Heart left ventricle (tissue), 16 donors: Measurements from ENCODE around the gene MEF2B. TPM values are rescaled to one million over a fixed set of nuclear protein-coding genes. Genes with fewer than 3 reads are reported as not detected.

ENCODE experiments used
- ATAC-seq, 4 donors: fragments of 200-7000 bp; cut with Tn5 transposase; one replicate each; pipeline ENCODE4 v1.9.1; 2020 to 2022; ENCODE audit warnings: moderate library complexity in 4 of 4, mild to moderate bottlenecking in 3 of 4, moderate number of reproducible peaks in 1 of 4
- DNase-seq, 5 donors: peaks; one replicate each; pipeline ENCODE4 v3.0.0-alpha.2; 2020
- H3K27ac ChIP-seq, 12 donors: fragments of 200-600 bp; sonication (generic) in 4 of 12; one replicate each; pipeline versions ENCODE4 v1.5.0 to v1.8.0; 2016 to 2022; ENCODE audit warnings: mild to moderate bottlenecking in 2 of 12
- H3K27me3 ChIP-seq, 9 donors: fragments of 200-600 bp; sonication (generic) in 2 of 9; one replicate each; pipeline versions ENCODE4 v1.5.1 to v1.8.0; 2016 to 2022; ENCODE audit warnings: mild to moderate bottlenecking in 3 of 9
- H3K36me3 ChIP-seq, 9 donors: fragments of 200-600 bp; sonication (generic) in 2 of 9; one replicate each; pipeline versions ENCODE4 v1.5.0 to v1.8.0; 2018 to 2022; ENCODE audit warnings: mild to moderate bottlenecking in 2 of 9
- H3K4me1 ChIP-seq, 12 donors: fragments of 200-600 bp; sonication (generic) in 4 of 12; one replicate each; pipeline versions ENCODE4 v1.5.0 to v1.8.0; 2016 to 2022; ENCODE audit warnings: mild to moderate bottlenecking in 3 of 12
- H3K4me3 ChIP-seq, 12 donors: fragments of 200-600 bp; sonication (generic) in 4 of 12; one replicate each; pipeline versions ENCODE4 v1.5.0 to v1.8.0; 2017 to 2022; ENCODE audit warnings: mild to moderate bottlenecking in 9 of 12, moderate library complexity in 4 of 12
- H3K9me3 ChIP-seq, 12 donors: fragments of 200-600 bp; sonication (generic) in 4 of 12; one replicate each; pipeline versions ENCODE4 v1.5.0 to v1.8.0; 2016 to 2022; ENCODE audit warnings: mild to moderate bottlenecking in 1 of 12
- POLR2A ChIP-seq, 2 donors: fragments of 450-650 bp; IDR thresholded peaks; one replicate each; pipeline ENCODE4 v1.6.1; 2017; ENCODE audit warnings: antibody characterized with exemption in 2 of 2, mild to moderate bottlenecking in 2 of 2, moderate library complexity in 2 of 2
- WGBS, 4 donors: extraction: QIAGEN DNeasy Blood & Tissue Kit in 2 of 4; methylation state at CpG; one replicate each; pipeline versions ENCODE4 v1.1.5 to v1.1.7; 2013 to 2018; 5-methylcytosine and 5-hydroxymethylcytosine counted together
- intact Hi-C, 10 donors: fragments of 100-400 bp; cut with DNase I; formaldehyde crosslinking; loops; one replicate each; pipeline versions ENCODE4 v1.11.1 to v1.14.2; 2022
- polyA plus RNA-seq, 2 donors: library from polyadenylated mRNA; stranded (reverse); fragments of 200-250 nt; gene quantifications; one replicate each; pipeline ENCODE4 v1.2.3, GENCODE V29; 2013
- total RNA-seq, 9 donors: library from RNA; depleted of rRNA in 2 of 9; stranded (reverse); fragments of >200 nt in 2 of 9; fragmentation: NEBNext Ultra II Directional in 3 of 9; extraction: Animal tissue kit (Norgen Biotek cat#: 25700) in 3 of 9; gene quantifications; one replicate each; pipeline versions ENCODE4 v1.1.0 to v1.2.4, GENCODE V29; 2016 to 2023
- TF ChIP-seq, protein P1 (sequence below), 12 donors: fragments of 200-600 bp; sonication (generic) in 4 of 12; IDR thresholded peaks; one replicate each; pipeline versions ENCODE4 v1.5.0 to v1.8.0; 2018 to 2022; ENCODE audit warnings: antibody characterized with exemption in 12 of 12, mild to moderate bottlenecking in 5 of 12
- donor health status: ischemic (EF 13 %, LVEDD 7.1; RV severe dilation, severe dysfunction).
- donor health status: healthy with polysubstance abuse.
- donor health status: DM: no; HTN: yes; CAD: no.
- donor health status: DM: no; HTN: no; CAD: no.
- donor health status: ischemic (EF 25% LVEDD 6.9; RV normal size, moderate dysfunction).
- donor health status: ischemic (EF 25% LVEDD 5.7; RV mildly dilated, moderate dysfunction).
- donor health status: healthy.
- donor health status: DM: yes; HTN: yes; CAD: no.
- donor health status: ischemic (EF 35%, LVEDD 5.7; RV mildly dilated, moderate dysfunction).
- donor health status: nonischemic (EF 11% LVEDD 7.7; RV severe dilation, severe dysfunction).
- donor health status: DM: yes; HTN: yes; CAD: no.
- donor health status: PGD.
- donor health status: ischemic (EF 29% LVEDD 5.4; RV normal size, mild dysfunction).
- donor health status: nonischemic (EF 23%, LVEDD 6.1; RV moderate dilation, normal function).

MEF2B gene
- total and polyA plus RNA-seq, 11 donors: 0.23 to 0.92 (median 0.41) TPM; not detected in 1

DNA sequence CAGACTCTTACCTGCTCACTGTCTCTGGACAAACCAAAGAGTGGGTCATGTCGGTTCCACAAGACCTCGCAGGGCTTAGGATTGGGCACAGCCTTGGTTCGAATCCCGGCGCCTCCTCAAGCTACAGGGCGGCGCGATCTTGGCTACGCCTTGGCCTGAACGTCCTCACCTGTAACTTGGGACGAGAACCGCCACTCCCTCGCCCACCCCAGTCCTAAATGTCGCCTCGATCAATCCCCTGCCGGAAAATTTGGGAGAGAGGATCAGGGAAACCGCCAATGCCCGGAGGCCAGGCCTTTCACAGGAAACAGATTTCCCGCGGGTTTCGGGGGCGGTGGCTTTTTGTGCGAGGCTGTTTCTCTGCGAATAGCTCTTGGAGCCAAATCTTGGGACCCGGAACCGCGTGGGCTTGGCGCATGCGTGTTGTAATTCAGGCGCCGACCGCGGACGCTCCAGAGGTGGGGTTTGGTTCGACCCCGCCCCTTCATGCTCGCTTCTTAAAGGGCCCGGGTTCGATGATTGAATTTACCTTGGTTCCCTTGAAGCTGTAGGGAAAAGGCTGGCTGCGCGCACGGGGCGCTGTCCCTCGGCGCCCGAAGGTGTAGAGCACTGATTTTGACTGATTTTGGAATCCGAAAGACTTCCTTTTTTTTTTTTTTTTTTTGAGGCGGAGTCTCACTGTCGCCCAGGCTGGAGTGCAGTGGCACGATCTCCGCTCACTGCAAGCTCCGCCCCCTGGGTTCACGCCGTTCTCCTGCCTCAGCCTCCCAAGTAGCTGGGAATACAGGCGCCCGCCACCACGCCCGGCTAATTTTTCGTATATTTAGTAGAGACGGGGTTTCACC, 33.2 kb upstream of the MEF2B start, which contains the start of gene NR2C2AP:
Gene NR2C2AP (minus strand): TSS at position 403 of the 845 bp plus-strand sequence. CDS start 354 bp downstream, at position 49.
- intact Hi-C loops: loop anchor here in 1 of 10 donors (10.0 kb wide), 1 partner anchor 122 kb away; the partner anchor contains the start of genes MAU2 and SUGP1
- DNase-seq (peak; percentile 91 to 96 (median 93)), ATAC-seq (peak; percentile 83 to 97 (median 94))
- Histone ChIP-seq H3K9me3 (no peaks in the 10 kb centered on the region), H3K27me3 (peaks cover 0 to 6% (median 0%) of the 10 kb centered on the region in 9 donors), H3K4me1 (peaks cover 0 to 13% (median 8%) of the 10 kb centered on the region in 12 donors), H3K4me3 (peak within 1 kb of the TSS; percentile 12 to 80 (median 66)), H3K27ac (peak within 1 kb of the TSS; percentile 11 to 88 (median 77)), H3K36me3 (peaks cover 0 to 27% (median 16%) of the 10 kb centered on the region in 9 donors)
- 5 to 6% (median 6%) methylated on average over 55 to 60 of the region's 60 CpGs for WGBS, 4 donors
- TF ChIP-seq, protein P1, sequence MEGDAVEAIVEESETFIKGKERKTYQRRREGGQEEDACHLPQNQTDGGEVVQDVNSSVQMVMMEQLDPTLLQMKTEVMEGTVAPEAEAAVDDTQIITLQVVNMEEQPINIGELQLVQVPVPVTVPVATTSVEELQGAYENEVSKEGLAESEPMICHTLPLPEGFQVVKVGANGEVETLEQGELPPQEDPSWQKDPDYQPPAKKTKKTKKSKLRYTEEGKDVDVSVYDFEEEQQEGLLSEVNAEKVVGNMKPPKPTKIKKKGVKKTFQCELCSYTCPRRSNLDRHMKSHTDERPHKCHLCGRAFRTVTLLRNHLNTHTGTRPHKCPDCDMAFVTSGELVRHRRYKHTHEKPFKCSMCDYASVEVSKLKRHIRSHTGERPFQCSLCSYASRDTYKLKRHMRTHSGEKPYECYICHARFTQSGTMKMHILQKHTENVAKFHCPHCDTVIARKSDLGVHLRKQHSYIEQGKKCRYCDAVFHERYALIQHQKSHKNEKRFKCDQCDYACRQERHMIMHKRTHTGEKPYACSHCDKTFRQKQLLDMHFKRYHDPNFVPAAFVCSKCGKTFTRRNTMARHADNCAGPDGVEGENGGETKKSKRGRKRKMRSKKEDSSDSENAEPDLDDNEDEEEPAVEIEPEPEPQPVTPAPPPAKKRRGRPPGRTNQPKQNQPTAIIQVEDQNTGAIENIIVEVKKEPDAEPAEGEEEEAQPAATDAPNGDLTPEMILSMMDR (IDR thresholded peaks at IDR 0.05): no peak
- peak in 1 of 2 donors; percentile 36 for TF ChIP-seq POLR2A (IDR thresholded peaks at IDR 0.05)

DNA sequence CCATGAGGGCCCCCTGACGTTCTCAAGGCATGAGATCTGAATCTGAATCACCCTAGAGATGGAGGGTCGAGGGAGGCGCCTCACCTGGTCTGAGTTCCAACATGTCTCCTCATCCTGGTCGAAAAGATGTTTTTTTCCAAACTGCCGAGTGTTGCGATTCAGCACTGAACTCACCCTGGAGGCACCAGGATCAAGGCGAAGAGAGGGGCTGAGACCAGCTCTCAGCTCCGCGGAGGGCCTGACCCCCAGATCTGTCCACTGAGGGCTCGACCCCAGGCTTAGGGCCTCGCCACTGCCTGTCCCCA, 32.6 kb upstream of the MEF2B start:
- no peak for ATAC-seq
- H3K27ac ChIP-seq: peak overlapping the region; percentile 11 to 88 (median 77)
- intact Hi-C loops: loop anchor here in 1 of 10 donors (10.0 kb wide), 1 partner anchor 122 kb away; the partner anchor contains the start of genes MAU2 and SUGP1

DNA sequence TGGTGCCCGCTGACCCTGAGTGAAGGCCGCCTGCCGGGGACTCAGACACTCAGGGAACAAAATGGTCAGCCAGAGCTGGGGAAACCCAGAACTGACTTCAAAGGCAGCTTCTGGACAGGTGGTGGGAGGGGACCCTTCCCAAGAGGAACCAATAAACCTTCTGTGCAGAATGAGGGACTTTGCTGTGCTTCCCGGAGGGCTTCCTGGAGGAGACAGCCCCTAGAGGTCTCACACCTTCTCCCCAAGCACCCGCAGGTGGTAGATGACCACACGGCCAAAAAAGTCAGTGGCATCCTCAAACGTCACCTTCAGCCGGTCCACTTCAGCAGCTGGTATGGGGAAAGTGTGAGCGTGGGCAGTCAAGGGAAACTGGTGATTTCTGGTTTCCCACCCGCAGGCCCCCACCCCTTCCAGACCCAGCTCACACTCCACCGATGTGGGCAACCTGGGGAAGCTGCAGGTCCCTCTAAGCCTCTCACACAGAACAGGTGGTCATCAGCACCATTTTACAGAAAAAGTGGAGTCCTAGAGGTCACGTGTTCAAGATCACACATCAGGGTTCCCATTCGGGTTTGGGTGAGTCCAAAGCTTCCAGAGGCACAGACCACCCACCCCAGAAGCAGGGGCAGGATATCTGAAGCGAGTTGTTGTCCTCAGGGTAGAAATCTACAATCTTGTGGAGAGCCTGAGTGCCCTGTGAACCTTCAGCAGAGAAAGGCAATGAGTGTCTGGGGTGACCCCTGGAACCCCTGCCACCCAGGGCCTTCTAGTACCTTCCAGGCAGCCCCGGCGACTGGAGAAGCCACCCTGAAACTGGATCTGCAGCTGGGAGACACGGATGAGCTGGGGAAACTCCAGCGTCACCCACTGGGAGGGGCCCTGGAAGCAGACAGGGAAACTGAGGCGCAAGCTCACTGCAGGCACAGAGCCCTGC, 31.9 kb upstream of the MEF2B start:
- ATAC-seq (no peak), DNase-seq (no peak)
- Histone ChIP-seq H3K27ac (peak overlapping the region in 7 of 12 donors; percentile 72 to 88 (median 81)), H3K4me3 (peak overlapping the region in 11 of 12 donors; percentile 49 to 80 (median 68)), H3K27me3 (no peaks in the 10 kb centered on the region), H3K4me1 (peaks cover 0 to 13% (median 8%) of the 10 kb centered on the region in 12 donors), H3K36me3 (peaks cover 0 to 40% (median 29%) of the 10 kb centered on the region in 9 donors), H3K9me3 (no peaks in the 10 kb centered on the region)
- intact Hi-C loops: loop anchor here in 1 of 10 donors (10.0 kb wide), 1 partner anchor 123 kb away; the partner anchor contains the start of genes MAU2 and SUGP1
- TF ChIP-seq POLR2A (IDR thresholded peaks at IDR 0.05): no peak
- TF ChIP-seq, protein P1 (IDR thresholded peaks at IDR 0.05): no peak
- WGBS, 4 donors: 79 to 89% (median 80%) methylated on average over 14 to 19 of the region's 19 CpGs

More for the DNA sequence above, 32.6 kb upstream of the MEF2B start:
- DNase-seq: no peak
- H3K36me3 ChIP-seq: peaks cover 0 to 33% (median 22%) of the 10 kb centered on the region in 9 donors
- WGBS, 4 donors: 28 to 34% (median 32%) methylated on average over 9 to 11 of the region's 11 CpGs
- peaks cover 0 to 13% (median 8%) of the 10 kb centered on the region in 12 donors for H3K4me1 ChIP-seq
- no peaks in the 10 kb centered on the region for H3K9me3 ChIP-seq
- TF ChIP-seq POLR2A (IDR thresholded peaks at IDR 0.05): no peak
- TF ChIP-seq, protein P1 (IDR thresholded peaks at IDR 0.05): no peak
- H3K4me3 ChIP-seq: peak overlapping the region in 11 of 12 donors; percentile 49 to 80 (median 68)
- peaks cover 0 to under 1% (median 0%) of the 10 kb centered on the region in 9 donors for H3K27me3 ChIP-seq
